ENCODE results near the gene SLC4A1. TPM values are rescaled to one million over a fixed set of nuclear protein-coding genes. Genes with fewer than 3 reads are reported as not detected.

Gene SLC4A1
- total RNA-seq, 4 donors from 2014 or later, result under 0.01 to 0.16 TPM; not detected in 2

- TF ChIP-seq CTCF (IDR thresholded peaks at IDR 0.05; ENCODE audit: low read depth), result no peak
Observed at GRCh38 chr17:44207319-44207718, 60.6 kb downstream of the SLC4A1 start.

- TF ChIP-seq CTCF (IDR thresholded peaks at IDR 0.05; ENCODE audit: low read depth), result no peak
Observed at GRCh38 chr17:44206825-44207155, 61.1 kb downstream of the SLC4A1 start.

GRCh38 chr17:44205962-44206824, 61.7 kb downstream of the SLC4A1 start:
- no peak for TF ChIP-seq CTCF (IDR thresholded peaks at IDR 0.05; ENCODE audit: low read depth)

- no peak for TF ChIP-seq CTCF (IDR thresholded peaks at IDR 0.05; ENCODE audit: low read depth)
Observed at GRCh38 chr17:44204441-44204882, 63.5 kb downstream of the SLC4A1 start.

- TF ChIP-seq CTCF (IDR thresholded peaks at IDR 0.05; ENCODE audit: low read depth), result no peak
Observed at GRCh38 chr17:44203731-44204440, 64.0 kb downstream of the SLC4A1 start.

GRCh38 chr17:44202756-44203155, 65.2 kb downstream of the SLC4A1 start:
- no peak for TF ChIP-seq CTCF (IDR thresholded peaks at IDR 0.05; ENCODE audit: low read depth)

- no peak for TF ChIP-seq CTCF (IDR thresholded peaks at IDR 0.05; ENCODE audit: low read depth)
Observed at GRCh38 chr17:44200478-44201155, 67.3 kb downstream of the SLC4A1 start.

All from subcutaneous adipose tissue (tissue), 4 donors.